ENCODE results near the gene SLC39A11.
A peak's percentile ranks its signal among the peaks of the same experiment; 100 is the strongest.

Gene SLC39A11

DNA sequence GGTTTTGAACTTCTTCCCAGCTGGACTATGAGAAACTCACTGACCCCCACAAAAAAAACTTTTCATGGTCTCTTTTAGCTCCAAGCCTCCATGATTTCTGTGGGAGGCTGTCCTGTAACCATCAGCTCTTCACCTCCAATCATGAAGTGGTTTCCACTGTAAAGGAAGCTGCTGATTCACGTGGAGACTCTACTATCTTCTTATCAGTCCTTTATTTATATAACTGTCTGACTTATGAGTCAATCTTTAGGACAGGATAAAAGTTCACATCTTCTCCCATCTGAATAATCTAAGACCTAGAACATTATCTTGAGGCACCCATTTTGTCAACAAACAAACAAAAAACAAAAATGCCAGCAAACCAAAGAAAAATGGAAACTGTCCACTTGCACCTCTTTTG, 409.9 kb downstream of the SLC39A11 start:
- DNase-seq, result no peak
- intact Hi-C loops (cut with DNase I), result no loop called here

DNA sequence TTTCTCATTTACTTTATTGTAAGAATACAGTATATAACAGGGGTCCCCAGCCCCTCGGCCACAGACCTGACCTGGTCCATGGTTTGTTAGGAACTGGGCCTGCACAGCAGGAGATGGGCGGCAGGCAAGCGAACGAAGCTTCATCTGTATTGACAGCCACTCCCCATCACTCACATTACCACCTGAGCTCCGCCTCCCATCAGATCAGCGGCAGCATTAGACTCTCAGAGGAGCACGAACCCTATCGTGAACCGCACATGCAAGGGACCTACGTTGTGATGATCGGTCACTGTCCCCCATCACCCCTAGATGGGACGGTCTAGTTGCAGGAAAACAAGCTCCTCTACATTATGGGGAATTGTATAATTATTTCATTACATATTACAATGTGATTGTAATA, 410.6 kb downstream of the SLC39A11 start:
- intact Hi-C loops (cut with DNase I), result no loop called here
- DNase-seq, result no peak

GRCh38 chr17:72677714-72678390, 414.6 kb downstream of the SLC39A11 start:
- peak in 2 of 42 donors; percentile 10 to 39 for DNase-seq
- intact Hi-C loops (cut with DNase I), result no loop called here

GRCh38 chr17:72677108-72677507, 415.4 kb downstream of the SLC39A11 start:
- intact Hi-C loops (cut with DNase I), result no loop called here
- no peak for DNase-seq

- DNase-seq, result no peak
- intact Hi-C loops (cut with DNase I), result no loop called here
Observed at GRCh38 chr17:72672729-72673128, 419.8 kb downstream of the SLC39A11 start.

- DNase-seq, result no peak
- intact Hi-C loops (cut with DNase I), result no loop called here
Observed at GRCh38 chr17:72671016-72671415, 421.5 kb downstream of the SLC39A11 start.

- intact Hi-C loops (cut with DNase I), result no loop called here
- DNase-seq, result no peak
Observed at GRCh38 chr17:72667096-72668063, 425.1 kb downstream of the SLC39A11 start.

GRCh38 chr17:72665852-72666851, 426.3 kb downstream of the SLC39A11 start:
- intact Hi-C loops (cut with DNase I), result no loop called here
- no peak for DNase-seq

DNA sequence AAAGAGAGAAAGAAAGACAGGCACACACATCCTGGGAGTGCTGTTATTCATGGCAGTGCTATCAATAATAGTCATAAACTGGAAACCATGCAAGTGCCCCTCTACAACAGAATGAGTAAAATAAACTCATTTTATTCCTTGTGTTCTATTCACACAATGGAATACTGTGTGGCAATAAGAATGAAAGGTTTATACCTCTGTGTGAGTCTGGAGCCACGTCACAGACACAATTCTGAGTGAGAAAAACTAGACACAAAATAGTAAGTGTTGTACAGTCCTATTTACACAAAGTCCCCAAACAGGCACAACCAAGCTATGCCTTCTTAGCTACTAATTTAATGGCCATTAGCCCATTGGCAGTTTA, 429.7 kb downstream of the SLC39A11 start:
- DNase-seq, result no peak
- intact Hi-C loops (cut with DNase I), result no loop called here

GRCh38 chr17:72661945-72662826, 430.3 kb downstream of the SLC39A11 start:
- DNase-seq, result no peak
- intact Hi-C loops (cut with DNase I), result no loop called here

DNA sequence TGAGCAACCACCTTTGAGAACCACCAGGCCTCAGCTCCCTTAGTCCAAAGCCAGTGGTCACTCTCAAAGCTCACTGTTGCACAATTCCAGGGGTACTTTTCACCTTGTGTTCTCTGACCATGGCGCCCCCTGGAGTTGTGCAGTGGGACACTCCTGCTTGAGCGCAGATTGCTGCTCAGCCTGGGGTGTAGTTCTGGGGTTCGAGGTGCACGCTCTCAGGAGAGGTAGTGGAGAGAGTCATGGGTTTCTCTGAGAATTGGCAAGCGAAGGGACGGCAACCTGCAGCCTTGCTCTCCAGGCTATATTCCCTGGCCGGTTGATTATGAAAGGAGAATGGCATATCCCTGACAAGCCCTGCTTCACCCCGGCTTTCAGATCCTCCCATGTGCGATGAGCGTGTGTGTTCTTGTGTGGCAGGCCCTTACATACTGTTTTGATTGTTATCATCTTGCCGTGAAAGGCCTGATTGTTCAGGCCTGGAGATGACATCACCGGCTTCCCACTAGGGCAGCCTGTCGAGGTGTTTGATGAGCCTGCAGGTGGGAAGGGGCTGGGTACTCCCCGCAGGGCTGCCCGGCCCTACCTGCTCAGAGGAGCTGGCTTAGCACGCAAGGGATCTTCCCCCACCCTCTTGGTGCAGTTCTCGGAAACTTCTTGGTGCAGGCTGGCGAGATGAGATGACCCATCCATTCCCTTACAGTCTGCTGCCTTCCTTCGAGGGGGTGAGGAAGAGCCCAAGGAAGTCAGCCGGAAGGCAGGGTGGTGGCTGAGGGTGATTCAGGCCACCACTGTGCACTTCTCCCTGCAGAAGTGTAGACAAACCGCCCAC, 431.2 kb downstream of the SLC39A11 start:
- intact Hi-C loops (cut with DNase I), result no loop called here
- peak in 9 of 42 donors; percentile 18 to 48 (median 35) for DNase-seq

- DNase-seq, result no peak
- intact Hi-C loops (cut with DNase I), result no loop called here
Observed at GRCh38 chr17:72660274-72661115, 432.0 kb downstream of the SLC39A11 start.

GRCh38 chr17:72659811-72660210, 432.7 kb downstream of the SLC39A11 start:
- intact Hi-C loops (cut with DNase I), result no loop called here
- DNase-seq, result no peak

GRCh38 chr17:72658675-72659074, 433.8 kb downstream of the SLC39A11 start:
- no peak for DNase-seq
- intact Hi-C loops (cut with DNase I), result no loop called here

DNA sequence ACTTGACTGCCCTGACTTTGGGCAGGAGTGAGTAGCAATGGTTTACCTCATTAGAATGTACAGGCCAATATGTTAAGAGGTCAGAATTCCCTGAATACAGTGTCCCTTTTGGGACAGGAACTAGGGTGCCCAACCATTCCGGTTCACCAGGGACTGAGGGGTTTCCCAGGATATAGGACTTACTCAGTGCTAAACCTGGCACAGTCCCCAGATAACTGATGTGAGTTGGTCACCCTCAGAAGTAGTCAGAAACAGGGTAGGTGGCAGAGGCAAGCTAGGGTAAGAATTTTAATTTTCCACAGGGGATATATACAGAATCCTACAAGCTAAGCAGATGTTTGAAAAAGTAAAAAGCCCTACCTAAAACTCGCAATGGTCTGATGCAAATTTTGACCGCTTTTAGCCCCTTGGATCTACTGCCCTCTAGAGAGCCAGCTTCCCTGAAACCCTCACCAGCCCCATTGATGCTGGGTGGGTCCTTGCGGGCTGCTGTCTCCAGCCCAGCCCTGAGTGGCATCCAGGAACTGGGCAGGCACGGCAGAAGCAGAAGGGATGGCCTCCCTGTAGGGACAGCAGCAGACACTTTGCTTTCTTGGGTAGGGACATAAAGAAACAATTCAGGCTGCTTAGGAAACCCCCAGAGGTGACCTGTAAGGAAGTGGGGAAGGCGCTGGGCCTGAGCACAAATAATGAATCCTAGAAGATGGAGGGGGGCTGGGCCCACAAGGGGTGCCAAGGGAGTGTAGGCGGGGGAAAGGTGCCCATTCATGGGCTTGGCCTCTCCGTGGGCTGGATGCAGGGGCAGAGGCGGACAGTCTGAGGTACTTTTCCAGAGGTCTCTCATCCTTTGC, 434.8 kb downstream of the SLC39A11 start:
- intact Hi-C loops (cut with DNase I), result no loop called here
- peak in 1 of 42 donors; percentile 41 for DNase-seq

Measured in head of caudate nucleus (tissue), 42 donors.